Brain microvascular endothelial cell (primary cell): ENCODE results near the gene ANKRD11.

Source experiments
- DNase-seq: peaks from one replicate; pipeline ENCODE4 v3.0.0-alpha.2; 2020
- H3K27ac ChIP-seq: fragments of 250-450 bp; sonication (Bioruptor Pico); 2 replicates; pipeline ENCODE4 v1.5.1; 2020; ENCODE audit warnings: mild to moderate bottlenecking, moderate library complexity
- H3K27me3 ChIP-seq: fragments of 250-450 bp; sonication (Bioruptor Pico); replicated peaks from 2 replicates; pipeline ENCODE4 v1.5.1; 2020; ENCODE audit warnings: mild to moderate bottlenecking
- H3K36me3 ChIP-seq: fragments of 250-450 bp; sonication (Bioruptor Pico); replicated peaks from 2 replicates; pipeline ENCODE4 v1.5.1; 2020; ENCODE audit warnings: mild to moderate bottlenecking
- H3K4me3 ChIP-seq: 2 replicates; pipeline ENCODE4 v1.5.1; 2011; ENCODE audit warnings: low read depth, mild to moderate bottlenecking, control low read depth, low read length, moderate library complexity
- CTCF ChIP-seq: IDR thresholded peaks from 2 replicates; pipeline ENCODE4 v1.5.1; 2011; ENCODE audit warnings: low read depth, mild to moderate bottlenecking, moderate library complexity, low read length, control low read depth, inconsistent platforms; ENCODE audit errors: missing control alignments
- in situ Hi-C: cut with HindIII; loops from 2 replicates; pipeline ENCODE4 v1.10.0; 2017; ENCODE audit warnings: low sequenced_read_pairs, low pct_ligation_motif_present

ANKRD11 gene

DNA sequence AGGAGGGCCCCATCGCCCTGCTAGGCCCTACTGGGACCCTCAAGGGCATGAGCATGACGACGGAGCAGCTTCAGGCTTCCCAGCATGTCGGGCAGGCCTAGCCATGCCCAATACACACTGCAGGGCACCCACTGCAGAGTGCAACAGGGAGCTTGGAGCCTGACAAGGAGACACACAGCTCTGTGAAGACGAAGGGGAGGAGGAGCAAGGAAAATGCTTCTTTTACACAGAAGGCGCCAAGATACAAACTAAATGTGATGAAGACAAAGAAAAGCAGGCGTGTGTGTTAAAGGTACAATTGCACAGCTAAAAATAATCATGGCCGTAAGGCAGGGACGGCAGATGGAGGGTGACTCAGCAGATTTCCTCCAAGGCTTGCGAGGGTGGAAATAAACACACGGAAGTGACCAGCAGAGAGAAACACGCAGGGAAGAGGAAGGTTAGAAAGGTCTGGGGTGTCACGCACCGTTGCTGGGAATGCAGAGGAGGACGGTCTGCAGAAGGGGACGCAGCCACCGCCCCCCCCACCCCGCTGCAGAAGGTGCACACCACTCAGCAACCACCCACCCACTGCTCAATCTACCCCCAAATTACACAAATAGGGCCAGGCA lies 164.4 kb downstream of the ANKRD11 start:
- no peak for TF ChIP-seq CTCF
- DNase-seq: peak; percentile 72
- no peaks in the 10 kb centered on the region for H3K27me3 ChIP-seq
- in situ Hi-C loops: no loop called here
- H3K27ac ChIP-seq: peak overlapping the region; percentile 79
- H3K4me3 ChIP-seq: no peak overlapping the region
- H3K36me3 ChIP-seq: peaks cover 2% of the 10 kb centered on the region

DNA sequence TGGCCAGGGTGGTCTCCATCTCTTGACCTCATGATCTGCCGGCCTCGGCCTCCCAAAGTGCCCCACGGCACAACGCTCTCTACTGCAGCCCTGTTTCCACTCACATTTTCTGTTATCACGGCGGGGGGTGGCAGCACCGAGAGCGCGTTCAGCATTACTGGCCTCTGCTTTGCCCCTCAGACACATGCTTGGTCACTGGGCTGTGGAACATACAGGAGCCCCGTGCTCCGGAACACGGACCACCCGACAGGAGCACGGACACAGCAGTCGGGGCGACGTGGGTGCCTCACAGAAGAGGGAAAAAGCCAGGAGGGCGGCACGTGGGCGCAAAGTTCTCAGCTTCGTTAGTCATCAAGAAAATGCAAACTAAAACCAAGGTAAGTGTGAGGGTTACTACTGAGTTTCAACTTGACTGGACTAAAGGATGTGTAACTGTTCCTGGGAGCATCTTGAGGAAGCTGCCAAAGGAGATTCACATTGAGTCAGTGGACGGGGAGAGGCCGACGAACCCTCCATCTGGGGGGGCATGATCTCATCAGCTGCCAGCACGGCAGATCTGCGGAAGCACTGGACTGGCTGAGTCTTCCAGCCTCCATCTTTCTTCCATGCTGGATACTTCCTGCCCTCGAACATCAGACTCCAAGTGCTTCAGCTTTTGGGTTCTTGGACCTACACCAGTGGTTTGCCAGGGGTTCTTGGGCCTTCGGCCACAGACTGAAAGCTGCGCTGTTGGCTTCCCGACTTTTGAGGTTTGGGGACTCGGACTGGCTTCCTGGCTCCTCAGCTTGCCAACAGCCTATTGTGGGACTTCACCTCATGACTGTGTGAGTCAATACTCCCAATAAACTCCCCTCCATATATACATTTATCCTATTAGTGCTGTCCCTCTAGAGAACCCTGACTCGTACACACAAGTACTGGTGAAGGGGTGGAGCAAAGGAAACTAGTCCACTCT lies 166.0 kb downstream of the ANKRD11 start:
- in situ Hi-C loops: no loop called here
- Histone ChIP-seq H3K36me3 (peaks cover 2% of the 10 kb centered on the region), H3K27me3 (no peaks in the 10 kb centered on the region), H3K4me3 (no peak overlapping the region), H3K27ac (peak overlapping the region; percentile 79)
- no peak for TF ChIP-seq CTCF
- DNase-seq: peak; percentile 85

DNA sequence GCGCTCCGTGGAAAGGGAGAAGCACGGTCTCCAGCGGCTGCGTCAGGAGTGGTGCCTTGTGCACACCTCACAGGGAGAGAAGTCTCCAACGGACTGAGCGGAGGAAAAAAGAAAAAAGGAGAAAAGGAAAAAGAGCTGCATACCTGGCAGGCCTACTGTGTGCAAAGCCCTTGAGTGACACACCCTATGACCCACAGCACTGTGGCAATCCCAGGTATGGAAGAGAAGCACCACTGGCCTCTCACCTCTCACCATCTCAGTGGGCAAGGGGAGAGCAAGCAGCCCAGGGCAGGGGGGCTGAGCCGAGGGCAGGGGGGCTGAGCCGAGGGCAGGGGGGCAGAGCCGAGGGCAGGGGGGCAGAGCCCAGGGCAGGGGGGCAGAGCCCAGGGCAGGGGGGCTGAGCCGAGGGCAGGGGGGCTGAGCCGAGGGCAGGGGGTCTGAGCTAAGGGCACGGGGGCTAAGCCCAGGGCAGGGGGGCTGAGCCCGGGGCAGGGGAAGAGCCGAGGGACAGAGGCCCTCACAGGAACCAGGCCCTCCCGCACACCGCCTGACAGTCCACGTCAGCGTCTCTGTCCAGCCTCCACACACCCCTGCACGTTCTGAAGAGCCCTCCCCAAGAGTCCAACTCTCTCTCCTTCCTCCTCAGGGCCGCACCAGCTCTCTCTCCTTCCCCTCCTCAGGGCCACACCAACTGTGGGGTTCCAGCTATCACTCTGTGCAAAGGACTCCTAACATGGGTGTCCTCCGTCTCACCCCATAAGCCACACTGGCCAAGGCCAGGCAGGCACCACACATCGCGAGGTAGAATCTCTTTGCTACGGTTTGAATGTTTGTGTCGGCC lies 167.0 kb downstream of the ANKRD11 start:
- in situ Hi-C loops: no loop called here
- Histone ChIP-seq H3K27ac (peak overlapping the region; percentile 79), H3K36me3 (peaks cover 2% of the 10 kb centered on the region), H3K4me3 (no peak overlapping the region), H3K27me3 (no peaks in the 10 kb centered on the region)
- DNase-seq: no peak
- no peak for TF ChIP-seq CTCF

DNA sequence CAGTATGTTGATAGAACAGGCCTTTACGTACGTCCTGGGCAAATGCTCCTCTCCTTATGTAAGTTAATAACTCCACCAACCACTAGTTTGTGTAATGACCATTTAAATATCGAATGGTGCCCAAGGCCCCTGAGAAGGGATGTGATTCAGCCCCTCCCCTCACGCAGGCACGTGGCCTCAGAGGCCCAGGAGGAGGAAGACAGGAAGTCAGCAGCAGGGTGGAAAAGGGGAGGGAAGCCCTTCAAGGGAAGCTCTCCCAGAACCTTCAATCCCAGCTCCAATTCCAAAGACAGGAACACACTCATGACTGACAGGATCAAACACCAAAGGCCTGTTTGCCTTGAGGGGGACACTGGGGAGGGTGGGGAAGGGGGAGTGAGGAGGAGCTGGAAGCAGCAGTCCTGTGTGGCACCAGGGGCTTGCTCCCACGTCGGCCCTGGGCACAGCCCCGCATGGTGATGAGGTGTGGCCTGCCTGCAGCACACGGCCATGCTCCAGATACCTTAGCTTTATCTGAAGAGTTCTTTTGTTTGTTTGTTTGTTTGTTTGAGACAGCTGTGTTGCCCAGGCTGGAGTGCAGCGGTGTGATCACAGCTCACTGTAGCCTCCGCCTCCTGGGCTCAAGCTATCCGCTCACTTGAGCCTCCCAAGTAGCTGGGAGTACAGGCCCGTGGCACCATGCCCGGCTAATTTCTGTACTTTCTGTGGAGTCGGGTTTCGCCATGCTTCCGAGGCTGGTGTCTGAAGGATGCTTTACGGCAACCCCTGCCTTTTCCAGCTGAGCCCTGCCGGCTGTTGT lies 167.8 kb downstream of the ANKRD11 start:
- Histone ChIP-seq H3K27me3 (no peaks in the 10 kb centered on the region), H3K36me3 (peaks cover 2% of the 10 kb centered on the region), H3K4me3 (no peak overlapping the region), H3K27ac (peak overlapping the region; percentile 30)
- in situ Hi-C loops: no loop called here
- no peak for TF ChIP-seq CTCF
- no peak for DNase-seq

GRCh38 chr16:89320782-89321501 lies 169.4 kb downstream of the ANKRD11 start:
- TF ChIP-seq CTCF: no peak
- Histone ChIP-seq H3K27ac (peak overlapping the region; percentile 90), H3K4me3 (no peak overlapping the region), H3K27me3 (no peaks in the 10 kb centered on the region), H3K36me3 (peaks cover 5% of the 10 kb centered on the region)
- in situ Hi-C loops: no loop called here
- DNase-seq: no peak
